Nucleus accumbens (tissue), 56 donors: ENCODE data around the gene TMEM169.
"Not testable (repeated sequence)": the region's sequence is repeated elsewhere in the genome, so short reads cannot be mapped to it uniquely, and the experiment has no call there.

Experiments used
- DNase-seq, 56 donors: peaks; one replicate each; lab custom pipeline; 2025; lab: John Stamatoyannopoulos, UW

TMEM169 gene

GRCh38 chr2:216126943-216127342, 45.2 kb downstream of the TMEM169 start:
- no peak for DNase-seq

- DNase-seq: no peak
These were observed 48.7 kb downstream of the TMEM169 start for GRCh38 chr2:216130346-216130971.

GRCh38 chr2:216131175-216131926, 49.6 kb downstream of the TMEM169 start:
- no peak for DNase-seq

GRCh38 chr2:216132585-216132984, 50.9 kb downstream of the TMEM169 start:
- DNase-seq: no peak

GRCh38 chr2:216133397-216133796, 51.7 kb downstream of the TMEM169 start:
- no peak for DNase-seq

- DNase-seq: no peak
These were observed 53.3 kb downstream of the TMEM169 start for GRCh38 chr2:216134958-216135541.

GRCh38 chr2:216139884-216140283, 58.2 kb downstream of the TMEM169 start:
- no peak for DNase-seq

GRCh38 chr2:216141516-216141915, 59.8 kb downstream of the TMEM169 start:
- not testable (repeated sequence) for DNase-seq

GRCh38 chr2:216142540-216142939, 60.8 kb downstream of the TMEM169 start:
- no peak for DNase-seq

GRCh38 chr2:216144372-216144771, 62.7 kb downstream of the TMEM169 start:
- DNase-seq: no peak

GRCh38 chr2:216144857-216145256, 63.1 kb downstream of the TMEM169 start:
- DNase-seq: no peak

- DNase-seq: no peak
These were observed 64.9 kb downstream of the TMEM169 start for GRCh38 chr2:216146573-216146972.

GRCh38 chr2:216147172-216148131, 65.7 kb downstream of the TMEM169 start:
- no peak for DNase-seq

- DNase-seq: no peak
These were observed 67.3 kb downstream of the TMEM169 start for GRCh38 chr2:216148983-216149382.

- no peak for DNase-seq
These were observed 68.0 kb downstream of the TMEM169 start for GRCh38 chr2:216149741-216150140.

- DNase-seq: no peak
These were observed 69.8 kb downstream of the TMEM169 start for GRCh38 chr2:216151313-216152025.
